Stimulated activated effector memory CD8-positive, alpha-beta T cell treated with anti-CD3 and anti-CD28 coated beads, Interleukin-12 subunit alpha, Interleukin-12 subunit beta, amount 100 ng/mL, for 72 hours (primary cell): ENCODE data around the gene HOXA13.
A peak's percentile ranks its signal among the peaks of the same experiment; 100 is the strongest.

Experiments used
- ATAC-seq: fragments of 150-1000 bp; cut with Tn5 transposase; 2 replicates; pipeline ENCODE4 v1.10.0; 2021
- DNase-seq, 2 donors: peaks; one replicate each; pipeline ENCODE4 v3.0.0; 2021 to 2022; ENCODE audit warnings: low spot score in 2 of 2
- H3K27ac Mint-ChIP-seq: one replicate; pipeline ENCODE4 v1.8.0; 2022; ENCODE audit warnings: mild to moderate bottlenecking, mixed read lengths
- H3K36me3 Mint-ChIP-seq: one replicate; pipeline ENCODE4 v1.8.0; 2022; ENCODE audit warnings: mild to moderate bottlenecking, mixed read lengths
- H3K4me1 Mint-ChIP-seq: one replicate; pipeline ENCODE4 v1.8.0; 2022; ENCODE audit warnings: mixed read lengths
- H3K4me3 Mint-ChIP-seq: one replicate; pipeline ENCODE4 v1.8.0; 2022; ENCODE audit warnings: mild to moderate bottlenecking, mixed read lengths
- H3K9me3 Mint-ChIP-seq: one replicate; pipeline ENCODE4 v1.8.0; 2022; ENCODE audit warnings: mixed read lengths

The HOXA13 gene

DNA sequence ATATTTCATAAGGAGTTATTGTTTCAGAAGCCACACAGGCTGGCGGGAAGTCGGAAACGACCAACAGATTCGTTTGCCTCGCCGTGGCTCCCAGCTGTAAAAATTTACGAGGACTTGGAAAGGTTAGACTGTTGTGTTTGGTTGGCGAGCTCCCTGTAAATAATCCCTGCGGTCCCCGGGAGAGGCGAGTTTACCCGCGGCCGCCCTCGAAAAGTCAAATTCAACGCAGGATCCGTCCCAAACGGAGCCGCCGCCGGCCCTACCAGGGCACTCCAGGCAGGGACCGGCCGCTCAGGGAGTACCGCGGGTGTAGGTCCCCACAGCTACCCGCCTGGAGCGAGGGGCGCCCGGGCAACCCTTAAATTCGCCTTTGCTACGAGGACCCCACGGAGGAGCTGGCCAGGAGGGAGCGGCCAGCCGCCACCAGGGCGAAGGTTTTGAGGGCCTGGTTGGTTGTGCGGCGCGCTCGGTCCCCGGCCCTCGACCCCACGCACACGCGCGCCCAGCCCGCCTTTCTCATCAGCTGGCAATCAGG is 33.8 kb downstream of the HOXA13 start:
- no peaks in the 10 kb centered on the region for H3K9me3 Mint-ChIP-seq

DNA sequence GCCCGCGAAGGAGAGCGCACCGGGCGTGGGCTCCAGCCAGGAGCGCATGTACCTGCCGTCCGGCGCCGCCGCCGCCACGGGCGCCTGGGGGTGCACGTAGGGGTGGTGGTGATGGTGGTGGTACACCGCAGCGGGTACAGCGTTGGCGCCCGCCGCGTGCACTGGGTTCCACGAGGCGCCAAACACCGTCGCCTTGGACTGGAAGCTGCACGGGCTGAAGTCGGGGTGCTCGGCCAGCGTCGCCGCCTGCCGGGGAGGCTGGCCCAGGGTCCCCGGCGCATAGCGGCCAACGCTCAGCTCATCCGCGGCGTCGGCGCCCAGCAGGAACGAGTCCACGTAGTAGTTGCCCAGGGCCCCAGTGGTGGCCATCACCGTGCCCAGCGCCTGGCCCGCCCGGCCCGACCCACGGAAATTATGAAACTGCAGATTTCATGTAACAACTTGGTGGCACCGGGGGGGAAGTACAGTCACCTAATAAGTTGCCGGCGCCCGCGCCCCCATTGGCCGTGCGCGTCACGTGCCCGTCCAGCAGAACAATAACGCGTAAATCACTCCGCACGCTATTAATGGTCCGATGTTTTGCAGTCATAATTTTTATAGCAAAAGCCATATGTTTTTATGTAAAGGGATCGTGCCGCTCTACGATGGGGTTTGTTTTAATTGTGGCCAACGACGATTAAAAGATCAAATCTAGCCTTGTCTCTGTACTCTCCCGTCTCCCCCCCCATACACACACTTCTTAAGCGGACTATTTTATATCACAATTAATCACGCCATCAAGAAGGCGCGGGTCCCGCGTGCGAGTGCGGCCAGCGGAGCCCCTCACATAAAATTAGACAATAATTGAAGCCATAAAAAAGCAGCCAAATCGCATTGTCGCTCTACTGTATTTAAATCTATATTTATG is 34.5 kb downstream of the HOXA13 start, which contains the start of gene HOXA9:
Gene HOXA9, minus strand, starts transcription at position 449 of the 907 bp plus-strand sequence. Its CDS starts 80 bp downstream, at position 369.
- ATAC-seq (no peak), DNase-seq (no peak)
- Mint-ChIP-seq H3K4me3 (peak within 1 kb of the TSS; percentile 42), H3K4me1 (peaks cover 32% of the 10 kb centered on the region), H3K9me3 (no peaks in the 10 kb centered on the region), H3K36me3 (peaks cover 6% of the 10 kb centered on the region), H3K27ac (no peak within 1 kb of the TSS)

More for the DNA sequence above, 33.8 kb downstream of the HOXA13 start:
- ATAC-seq, result no peak
- Mint-ChIP-seq H3K36me3 (peaks cover 6% of the 10 kb centered on the region), H3K27ac (no peak overlapping the region), H3K4me3 (peak overlapping the region; percentile 42), H3K4me1 (peaks cover 32% of the 10 kb centered on the region)
- no peak for DNase-seq

DNA sequence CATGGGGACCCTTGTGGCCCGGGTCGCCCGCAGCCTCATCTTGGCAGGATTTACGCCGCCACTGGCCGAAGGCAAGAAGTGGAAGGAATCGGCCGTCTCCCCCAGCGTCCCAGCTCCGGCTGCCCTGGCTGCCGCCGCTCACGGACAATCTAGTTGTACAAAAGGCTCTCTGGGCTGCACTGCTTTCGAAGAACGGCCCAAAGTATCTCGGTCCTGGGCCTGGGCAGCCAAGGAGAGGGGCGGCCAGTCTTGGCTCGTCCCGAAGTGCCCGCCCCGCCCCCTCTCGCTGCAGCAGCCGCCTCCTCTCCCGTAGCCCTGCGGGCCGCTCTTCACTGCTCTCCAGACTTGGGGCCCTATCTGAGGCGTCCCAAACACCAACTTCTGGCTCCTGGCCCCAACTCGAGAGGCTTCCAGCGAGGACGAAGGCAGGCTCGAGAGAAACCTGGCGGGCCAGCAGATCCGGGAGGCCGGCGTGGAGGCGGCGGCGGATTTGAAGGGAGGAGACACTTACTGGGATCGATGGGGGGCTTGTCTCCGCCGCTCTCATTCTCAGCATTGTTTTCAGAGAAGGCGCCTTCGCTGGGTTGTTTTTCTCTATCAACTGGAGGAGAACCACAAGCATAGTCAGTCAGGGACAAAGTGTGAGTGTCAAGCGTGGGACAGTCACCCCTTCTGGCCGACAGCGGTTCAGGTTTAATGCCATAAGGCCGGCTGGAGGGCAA is 35.4 kb downstream of the HOXA13 start:
- ATAC-seq, result no peak
- no peak overlapping the region for H3K27ac Mint-ChIP-seq
- peak overlapping the region; percentile 42 for H3K4me3 Mint-ChIP-seq
- no peak for DNase-seq
- H3K36me3 Mint-ChIP-seq, result peaks cover 6% of the 10 kb centered on the region
- no peaks in the 10 kb centered on the region for H3K9me3 Mint-ChIP-seq
- H3K4me1 Mint-ChIP-seq, result peaks cover 35% of the 10 kb centered on the region

DNA sequence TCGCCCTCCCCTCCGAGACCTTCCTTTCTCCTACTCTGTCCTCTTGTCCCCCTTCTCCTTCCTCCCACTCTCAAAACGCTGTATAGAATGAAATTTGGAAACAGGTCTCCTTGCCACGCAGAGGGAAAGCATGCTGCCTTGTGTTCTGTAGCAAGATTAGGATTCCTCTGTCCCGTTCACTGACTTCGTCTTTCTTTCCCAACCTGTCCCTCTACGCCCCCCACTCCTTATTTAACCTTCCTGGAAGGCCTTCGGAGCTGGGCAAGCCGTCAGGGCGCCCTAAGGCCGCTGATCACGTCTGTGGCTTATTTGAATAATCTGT is 35.9 kb downstream of the HOXA13 start:
- no peak overlapping the region for H3K27ac Mint-ChIP-seq
- H3K4me1 Mint-ChIP-seq, result peaks cover 31% of the 10 kb centered on the region
- ATAC-seq (no peak), DNase-seq (no peak)
- no peaks in the 10 kb centered on the region for H3K9me3 Mint-ChIP-seq
- peaks cover 6% of the 10 kb centered on the region for H3K36me3 Mint-ChIP-seq
- peak overlapping the region; percentile 42 for H3K4me3 Mint-ChIP-seq

DNA sequence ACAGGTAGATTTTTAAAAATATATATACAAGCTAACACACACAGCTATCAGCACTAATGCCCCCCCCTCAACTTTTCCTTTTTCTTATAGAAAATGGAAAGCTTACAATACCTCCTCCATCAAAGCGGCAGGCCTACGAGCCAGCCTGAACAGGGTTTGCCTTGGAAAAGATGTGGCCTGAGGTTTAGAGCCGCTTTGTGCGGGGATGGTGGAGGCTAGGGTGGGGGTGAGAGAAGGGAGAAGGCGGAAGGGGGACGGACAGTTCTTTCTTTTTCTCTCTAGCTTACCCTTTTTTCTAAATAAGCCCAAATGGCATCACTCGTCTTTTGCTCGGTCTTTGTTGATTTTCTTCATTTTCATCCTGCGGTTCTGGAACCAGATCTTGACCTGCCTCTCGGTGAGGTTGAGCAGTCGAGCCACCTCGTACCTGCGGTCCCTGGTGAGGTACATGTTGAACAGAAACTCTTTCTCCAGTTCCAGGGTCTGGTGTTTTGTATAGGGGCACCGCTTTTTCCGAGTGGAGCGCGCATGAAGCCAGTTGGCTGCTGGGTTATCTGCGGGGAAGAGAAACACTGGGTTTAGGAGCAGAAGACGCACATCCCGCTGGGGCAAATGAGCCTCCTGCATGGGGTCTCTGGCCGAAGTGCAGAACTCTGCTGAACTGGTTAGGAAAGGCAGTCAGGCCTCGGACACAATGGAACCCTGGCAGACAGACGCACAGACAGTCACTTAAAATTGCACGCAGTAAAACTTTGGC is 36.4 kb downstream of the HOXA13 start:
- DNase-seq (no peak), ATAC-seq (no peak)
- Mint-ChIP-seq H3K27ac (no peak overlapping the region), H3K9me3 (no peaks in the 10 kb centered on the region), H3K36me3 (peaks cover 6% of the 10 kb centered on the region), H3K4me1 (peaks cover 26% of the 10 kb centered on the region), H3K4me3 (peak overlapping the region; percentile 42)

DNA sequence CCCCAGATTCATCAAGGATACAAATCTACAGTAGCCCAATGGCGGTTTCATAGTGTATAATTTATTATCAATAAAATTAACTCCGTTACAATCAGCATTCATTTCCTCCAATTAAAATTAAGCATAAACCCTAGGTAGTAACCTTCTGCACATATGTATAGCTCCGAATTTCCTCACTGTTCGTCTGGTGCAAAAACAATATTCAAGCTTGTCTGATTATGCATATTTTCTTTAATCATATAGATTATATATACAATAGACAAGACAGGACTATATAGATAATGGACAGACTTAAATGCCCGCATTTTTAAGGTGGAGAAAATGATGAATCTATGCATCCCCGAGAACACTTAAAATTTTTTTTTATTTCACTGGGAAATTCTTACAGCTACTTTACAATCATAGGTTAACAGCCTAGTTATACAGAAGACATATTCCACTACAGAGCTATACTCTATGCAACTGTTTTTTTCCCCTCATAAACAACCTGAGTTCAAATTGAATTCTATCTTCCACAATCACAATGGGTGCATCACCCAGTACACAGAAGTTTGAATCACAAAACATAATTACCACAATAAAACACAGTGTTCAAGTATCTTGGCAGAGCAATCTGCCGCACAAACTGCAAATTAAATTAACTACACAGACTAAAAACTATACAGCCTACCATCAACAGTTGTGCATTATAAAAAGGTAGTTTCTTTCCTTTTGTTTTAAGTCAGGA is 37.2 kb downstream of the HOXA13 start:
- H3K4me3 Mint-ChIP-seq, result no peak overlapping the region
- no peaks in the 10 kb centered on the region for H3K9me3 Mint-ChIP-seq
- peaks cover 10% of the 10 kb centered on the region for H3K36me3 Mint-ChIP-seq
- no peak overlapping the region for H3K27ac Mint-ChIP-seq
- DNase-seq (no peak), ATAC-seq (no peak)
- peaks cover 32% of the 10 kb centered on the region for H3K4me1 Mint-ChIP-seq

DNA sequence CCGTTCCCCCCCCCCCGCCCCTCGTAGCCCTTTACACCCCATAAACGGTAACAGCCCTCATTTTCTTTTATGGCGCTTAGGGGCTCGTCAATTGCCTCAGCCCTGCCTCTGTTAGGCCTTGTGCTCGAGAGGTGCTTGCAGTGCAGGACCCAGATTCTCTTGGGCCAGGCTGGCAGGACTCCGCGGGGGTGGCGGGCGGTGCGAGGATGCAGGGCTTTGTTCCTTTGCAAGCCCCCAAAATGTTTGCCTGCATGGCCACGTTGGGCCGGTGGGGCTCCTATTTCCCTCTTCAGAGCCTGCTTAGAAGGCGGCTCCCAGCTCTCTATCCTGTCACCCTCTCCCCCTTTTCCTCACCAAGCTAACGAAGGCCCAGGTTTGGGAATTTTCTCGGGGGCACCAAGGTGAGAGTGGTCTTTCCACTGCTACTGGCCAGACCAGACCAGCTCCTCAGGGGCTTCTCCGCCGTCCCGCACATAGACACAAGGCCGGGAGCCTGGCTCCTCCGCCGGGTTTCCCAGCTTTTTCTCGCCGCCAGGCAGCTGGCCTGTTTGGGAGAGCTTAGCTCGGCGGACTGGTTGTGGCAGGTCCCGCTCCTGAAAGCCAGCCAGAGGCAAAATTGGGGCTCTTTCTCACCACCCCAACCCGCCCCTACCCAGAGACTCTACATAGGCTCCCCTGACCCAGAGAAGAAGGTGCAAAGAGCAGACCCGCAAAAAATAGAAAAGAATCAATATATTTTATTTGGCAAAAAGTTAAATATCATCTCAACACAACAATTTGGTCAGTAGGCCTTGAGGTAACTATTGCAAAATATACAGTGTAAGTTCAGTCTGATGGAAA is 38.0 kb downstream of the HOXA13 start:
- H3K4me3 Mint-ChIP-seq, result no peak overlapping the region
- ATAC-seq (no peak), DNase-seq (no peak)
- peaks cover 35% of the 10 kb centered on the region for H3K4me1 Mint-ChIP-seq
- H3K9me3 Mint-ChIP-seq, result no peaks in the 10 kb centered on the region
- no peak overlapping the region for H3K27ac Mint-ChIP-seq
- H3K36me3 Mint-ChIP-seq, result peaks cover 18% of the 10 kb centered on the region

DNA sequence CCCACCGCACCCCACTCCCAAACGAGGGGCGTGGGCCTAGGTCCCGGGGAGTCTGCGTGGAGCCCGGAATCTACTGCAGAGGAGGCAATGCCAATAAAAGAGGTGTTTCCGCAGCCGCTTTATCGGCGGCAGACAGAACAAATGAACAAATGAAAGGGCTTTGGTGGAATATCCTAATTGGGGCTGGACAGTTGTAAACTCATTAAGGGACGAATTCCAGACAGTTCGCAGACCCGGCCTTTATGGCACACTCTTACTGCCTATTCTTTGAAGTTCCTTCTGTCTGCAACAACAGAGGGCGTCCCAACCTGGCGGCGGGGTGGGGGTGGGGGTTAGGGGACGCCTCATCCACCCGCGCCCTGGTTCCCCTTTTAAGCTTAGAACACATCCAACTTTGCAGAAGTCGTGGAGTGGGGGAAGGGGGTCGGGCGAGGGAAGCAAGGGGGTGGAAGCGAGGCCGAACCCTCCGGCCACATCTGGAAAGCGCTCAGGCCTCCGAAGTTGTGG is 38.6 kb downstream of the HOXA13 start:
- Mint-ChIP-seq H3K36me3 (peaks cover 20% of the 10 kb centered on the region), H3K9me3 (no peaks in the 10 kb centered on the region), H3K4me3 (peak overlapping the region; percentile 70), H3K27ac (no peak overlapping the region), H3K4me1 (peaks cover 36% of the 10 kb centered on the region)
- no peak for DNase-seq
- ATAC-seq, result no peak

DNA sequence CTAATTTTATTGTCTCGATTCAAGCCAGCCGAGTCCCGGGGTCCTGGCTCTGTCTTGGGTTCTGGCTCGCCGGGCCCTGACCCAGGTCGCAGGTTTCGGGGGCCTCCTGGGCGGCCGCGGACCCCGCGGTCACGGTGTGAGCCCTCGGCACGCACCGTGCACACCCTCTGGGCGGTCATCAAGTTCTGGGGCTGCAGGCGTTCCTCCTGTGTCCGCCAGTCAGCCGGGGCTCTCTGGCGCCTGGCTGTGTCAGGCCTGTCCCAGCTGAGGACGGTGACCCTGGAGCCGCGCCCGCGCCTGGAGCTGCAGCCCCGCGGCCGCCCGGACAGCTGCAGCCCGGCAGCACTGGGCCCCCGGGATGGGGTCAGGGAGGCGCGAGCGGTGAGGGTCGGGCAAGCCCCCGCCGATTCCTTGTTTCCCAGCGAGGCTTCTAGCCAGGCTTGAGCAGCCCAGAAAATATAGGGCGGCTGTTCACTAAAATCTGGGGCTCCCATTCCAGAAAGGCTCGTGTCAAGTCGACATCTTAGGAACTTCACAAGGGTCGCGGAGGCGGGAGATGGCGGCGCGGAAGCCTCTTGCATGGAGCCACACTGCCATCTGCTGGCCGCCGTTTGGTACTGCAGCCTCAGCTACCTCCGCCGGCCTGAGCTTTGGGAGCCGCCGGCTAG is 39.2 kb downstream of the HOXA13 start:
- no peak overlapping the region for H3K27ac Mint-ChIP-seq
- H3K9me3 Mint-ChIP-seq, result no peaks in the 10 kb centered on the region

DNA sequence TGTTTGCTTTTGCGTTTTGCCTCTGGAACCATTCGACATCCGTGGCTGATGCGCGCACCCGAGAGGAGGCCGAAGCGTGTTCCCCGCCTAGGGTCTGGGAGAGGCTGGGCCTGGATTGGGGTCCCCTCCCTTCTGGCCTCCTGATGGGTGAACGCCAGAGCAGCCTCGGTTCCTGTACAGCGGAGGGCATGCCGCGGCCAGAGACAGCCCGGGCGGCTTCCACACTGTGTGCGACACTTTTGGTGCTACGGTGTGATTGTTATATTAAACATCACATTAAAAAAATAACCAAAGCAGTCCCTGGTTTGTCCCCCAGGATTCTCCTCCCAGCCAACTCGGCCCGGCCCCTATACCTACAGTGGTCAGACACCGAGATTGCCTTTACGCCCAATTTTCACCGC is 39.7 kb downstream of the HOXA13 start:
- H3K4me1 Mint-ChIP-seq, result peaks cover 42% of the 10 kb centered on the region
- peak; percentile 31 for ATAC-seq
- no peak overlapping the region for H3K27ac Mint-ChIP-seq
- no peak for DNase-seq
- H3K9me3 Mint-ChIP-seq, result no peaks in the 10 kb centered on the region
- H3K36me3 Mint-ChIP-seq, result peaks cover 19% of the 10 kb centered on the region
- H3K4me3 Mint-ChIP-seq, result peak overlapping the region; percentile 70

More for the DNA sequence above, 39.2 kb downstream of the HOXA13 start:
- Mint-ChIP-seq H3K4me1 (peaks cover 39% of the 10 kb centered on the region), H3K4me3 (peak overlapping the region; percentile 70), H3K36me3 (peaks cover 21% of the 10 kb centered on the region)
- ATAC-seq (peak; percentile 67), DNase-seq (peak; percentile 86 to 92)

DNA sequence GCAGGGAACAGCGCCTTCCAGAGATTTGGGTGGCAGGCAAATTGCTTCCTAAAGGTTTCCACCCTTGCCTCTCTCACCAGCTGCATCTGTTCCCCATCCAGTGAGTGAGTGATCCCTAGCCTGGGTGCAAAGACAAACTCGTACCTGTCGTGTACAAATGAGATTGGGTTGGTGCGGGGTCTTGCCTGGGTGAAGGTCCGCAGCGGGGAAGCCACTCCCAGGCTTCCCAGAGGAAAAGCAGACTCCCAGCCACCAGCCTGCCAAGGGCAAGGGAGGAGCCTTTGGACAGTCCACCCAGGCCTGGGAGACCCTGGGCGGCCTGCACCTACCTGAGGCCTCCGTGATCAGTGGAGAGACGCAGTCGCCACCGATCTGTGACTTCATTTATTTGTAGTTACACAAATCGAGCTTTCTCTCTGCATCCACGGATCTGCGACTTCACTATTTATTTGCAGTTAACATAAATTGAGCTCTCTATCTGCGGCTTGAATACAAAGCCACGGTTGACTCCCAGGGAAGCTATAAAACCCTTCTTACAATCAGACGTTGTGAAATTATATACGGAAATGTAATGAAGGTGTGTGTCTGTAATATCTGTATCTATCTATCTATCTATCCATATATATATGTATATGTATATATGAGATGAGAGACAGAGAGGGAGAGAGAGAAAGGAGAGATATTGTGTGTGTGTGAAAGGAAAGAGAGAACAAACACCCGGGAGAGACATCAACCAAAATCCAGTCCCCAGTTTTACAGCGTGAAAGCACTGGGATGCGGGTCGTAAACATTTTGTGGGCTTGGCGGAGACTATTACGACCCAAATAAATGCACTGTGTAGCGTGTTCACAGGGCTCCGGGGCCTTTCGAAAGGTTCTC is 40.4 kb downstream of the HOXA13 start:
- Mint-ChIP-seq H3K4me3 (peak overlapping the region; percentile 70), H3K36me3 (peaks cover 25% of the 10 kb centered on the region), H3K9me3 (no peaks in the 10 kb centered on the region), H3K27ac (no peak overlapping the region), H3K4me1 (peaks cover 45% of the 10 kb centered on the region)
- ATAC-seq, result no peak
- no peak for DNase-seq

DNA sequence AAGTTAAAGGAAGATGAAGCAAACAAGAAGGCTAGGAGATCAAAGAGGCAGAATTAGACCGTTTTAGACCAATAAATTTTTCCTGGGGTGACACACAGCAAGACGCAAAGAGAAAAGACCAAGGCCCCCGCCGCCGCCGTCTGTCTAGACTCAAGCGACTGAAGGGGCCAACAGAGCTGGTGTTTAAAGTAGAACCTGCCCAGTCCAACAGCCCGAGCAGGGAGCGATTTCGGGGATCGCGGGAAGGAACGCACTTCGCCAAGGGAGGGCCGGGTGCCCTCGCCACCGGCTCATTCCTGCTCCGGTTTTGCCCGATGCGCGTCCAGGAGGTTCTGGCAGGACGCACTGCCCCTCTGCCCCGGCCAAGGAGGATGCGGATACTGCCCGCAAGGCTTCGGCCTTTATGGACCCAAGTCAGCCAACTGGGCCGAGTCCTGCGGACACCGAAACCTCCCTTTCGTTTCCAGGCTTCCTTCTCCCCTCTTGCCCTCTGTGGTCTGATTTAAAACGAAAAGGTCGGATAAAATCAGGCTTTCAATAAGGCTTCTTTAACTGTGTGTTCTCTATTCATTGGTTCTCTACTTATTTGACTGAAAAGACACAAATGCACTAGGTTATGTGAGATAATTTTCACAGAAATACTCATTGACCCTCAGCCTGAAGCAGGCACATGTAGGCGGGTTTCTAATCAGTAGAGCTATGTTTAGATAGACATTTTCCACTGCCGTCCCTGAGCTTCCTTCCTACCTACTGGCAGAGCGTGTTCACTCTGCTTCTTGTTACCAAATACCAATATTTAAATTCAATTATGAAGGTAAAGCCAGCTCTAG is 41.2 kb downstream of the HOXA13 start:
- no peaks in the 10 kb centered on the region for H3K9me3 Mint-ChIP-seq

More for the DNA sequence above, 41.2 kb downstream of the HOXA13 start:
- ATAC-seq, result no peak
- Mint-ChIP-seq H3K36me3 (peaks cover 25% of the 10 kb centered on the region), H3K4me3 (peak overlapping the region; percentile 39), H3K4me1 (peaks cover 41% of the 10 kb centered on the region), H3K27ac (no peak overlapping the region)
- no peak for DNase-seq
